Gastrocnemius medialis (tissue), 4 donors: ENCODE data around the gene DHH.

Experiments used
- POLR2A ChIP-seq, 2 donors: fragments of 450-650 bp; IDR thresholded peaks; one replicate each; pipeline ENCODE4 v1.6.1; 2017; ENCODE audit warnings: antibody characterized with exemption in 2 of 2, mild to moderate bottlenecking in 2 of 2, moderate library complexity in 2 of 2
- TF ChIP-seq, protein P1 (sequence below), 5 experiments: fragments of 450-650 bp in 3 of 5; fragments of 200-600 bp in 2 of 5; sonication (generic) in 2 of 5; IDR thresholded peaks in 4 of 5; conservative IDR thresholded peaks in 1 of 5; 1 replicate in 4 of 5; 2 replicates in 1 of 5; pipeline ENCODE4 v1.5.1; 2016 to 2019; ENCODE audit warnings: antibody characterized with exemption in 5 of 5, mild to moderate bottlenecking in 3 of 5, moderate library complexity in 3 of 5

DNA sequence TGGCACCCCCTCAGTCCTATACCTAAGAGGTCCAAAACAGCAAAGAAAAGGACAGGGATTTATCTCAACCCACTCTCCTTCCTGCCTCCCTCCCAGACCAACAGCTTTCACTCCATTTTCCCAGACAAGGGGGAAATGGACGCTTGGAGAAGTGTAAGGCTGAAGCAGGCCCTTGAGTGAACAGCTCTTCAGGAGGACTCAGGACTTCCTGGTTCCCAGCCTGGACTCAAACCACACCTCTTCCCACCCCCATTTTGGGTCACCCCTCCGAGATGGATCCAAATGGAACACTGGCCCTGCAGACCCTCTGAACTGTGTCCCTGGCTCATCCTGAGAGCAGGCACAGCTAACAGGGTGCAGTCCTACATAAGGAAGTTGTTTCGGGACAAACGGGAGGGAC is 36.7 kb downstream of the DHH start:
- TF ChIP-seq, protein P1, sequence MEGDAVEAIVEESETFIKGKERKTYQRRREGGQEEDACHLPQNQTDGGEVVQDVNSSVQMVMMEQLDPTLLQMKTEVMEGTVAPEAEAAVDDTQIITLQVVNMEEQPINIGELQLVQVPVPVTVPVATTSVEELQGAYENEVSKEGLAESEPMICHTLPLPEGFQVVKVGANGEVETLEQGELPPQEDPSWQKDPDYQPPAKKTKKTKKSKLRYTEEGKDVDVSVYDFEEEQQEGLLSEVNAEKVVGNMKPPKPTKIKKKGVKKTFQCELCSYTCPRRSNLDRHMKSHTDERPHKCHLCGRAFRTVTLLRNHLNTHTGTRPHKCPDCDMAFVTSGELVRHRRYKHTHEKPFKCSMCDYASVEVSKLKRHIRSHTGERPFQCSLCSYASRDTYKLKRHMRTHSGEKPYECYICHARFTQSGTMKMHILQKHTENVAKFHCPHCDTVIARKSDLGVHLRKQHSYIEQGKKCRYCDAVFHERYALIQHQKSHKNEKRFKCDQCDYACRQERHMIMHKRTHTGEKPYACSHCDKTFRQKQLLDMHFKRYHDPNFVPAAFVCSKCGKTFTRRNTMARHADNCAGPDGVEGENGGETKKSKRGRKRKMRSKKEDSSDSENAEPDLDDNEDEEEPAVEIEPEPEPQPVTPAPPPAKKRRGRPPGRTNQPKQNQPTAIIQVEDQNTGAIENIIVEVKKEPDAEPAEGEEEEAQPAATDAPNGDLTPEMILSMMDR (IDR thresholded peaks at IDR 0.05 in 4 of 5, conservative IDR thresholded peaks at IDR 0.05 in 1 of 5): no peak
- no peak for TF ChIP-seq POLR2A (IDR thresholded peaks at IDR 0.05)
